HepG2 (cell line): ENCODE data around the gene FUT6. TPM values are rescaled to one million over a fixed set of nuclear protein-coding genes. Genes with fewer than 3 reads are reported as not detected.

Source experiments
- BCL6 ChIP-seq: IDR thresholded peaks from 2 replicates; pipeline ENCODE4 v1.6.1; 2016; ENCODE audit warnings: missing genetic modification reagents, missing compliant biosample characterization
- BRF2 ChIP-seq: sonication (generic); formaldehyde crosslinking; IDR thresholded peaks from 2 replicates; pipeline ENCODE4 v1.8.1; 2022; ENCODE audit warnings: mild to moderate bottlenecking, missing genetic modification reagents
- GFI1 ChIP-seq: sonication (generic); formaldehyde crosslinking; IDR thresholded peaks from 2 replicates; pipeline ENCODE4 v1.5.0; 2020; ENCODE audit warnings: missing genetic modification reagents, mild to moderate bottlenecking, borderline replicate concordance
- RFX3 ChIP-seq: IDR thresholded peaks from 2 replicates; pipeline ENCODE4 v1.6.1; 2016; ENCODE audit warnings: missing biosample characterization, missing genetic modification reagents
- SATB2 ChIP-seq: sonication (generic); formaldehyde crosslinking; IDR thresholded peaks from 2 replicates; pipeline ENCODE4 v1.5.0; 2020; ENCODE audit warnings: missing genetic modification reagents
- SIN3A ChIP-seq: IDR thresholded peaks from 2 replicates; pipeline ENCODE4 v1.6.1; 2011; ENCODE audit warnings: low read depth, mild to moderate bottlenecking, control low read depth, low read length, borderline replicate concordance
- SMAD1 ChIP-seq: sonication (generic); formaldehyde crosslinking; IDR thresholded peaks from 2 replicates; pipeline ENCODE4 v1.4.0; 2020; ENCODE audit warnings: missing genetic modification reagents, low read depth, mild to moderate bottlenecking, borderline replicate concordance
- TARDBP ChIP-seq: sonication (generic); formaldehyde crosslinking; IDR thresholded peaks from 2 replicates; pipeline ENCODE4 v1.8.0; 2022; ENCODE audit warnings: mild to moderate bottlenecking, missing genetic modification reagents
- TFDP1 ChIP-seq: IDR thresholded peaks from 2 replicates; pipeline ENCODE4 v1.6.1; 2016; ENCODE audit warnings: missing compliant biosample characterization, missing genetic modification reagents, borderline replicate concordance
- ZBTB10 ChIP-seq: sonication (generic); formaldehyde crosslinking; IDR thresholded peaks from 2 replicates; pipeline ENCODE4 v1.4.0; 2020; ENCODE audit warnings: missing genetic modification reagents, borderline replicate concordance
- ZBTB3 ChIP-seq: sonication (generic); formaldehyde crosslinking; IDR thresholded peaks from 2 replicates; pipeline ENCODE4 v1.4.0; 2020; ENCODE audit warnings: low read depth, mild to moderate bottlenecking, moderate library complexity, missing genetic modification reagents, borderline replicate concordance
- ZBTB7A ChIP-seq: sonication (generic); formaldehyde crosslinking; IDR thresholded peaks from 2 replicates; pipeline ENCODE4 v1.8.0; 2022; ENCODE audit warnings: mild to moderate bottlenecking, missing genetic modification reagents
- ZFP41 ChIP-seq: sonication (generic); formaldehyde crosslinking; IDR thresholded peaks from 2 replicates; pipeline ENCODE4 v1.4.0; 2020; ENCODE audit warnings: mild to moderate bottlenecking, missing genetic modification reagents, borderline replicate concordance
- ZNF143 ChIP-seq: sonication (generic); formaldehyde crosslinking; IDR thresholded peaks from 2 replicates; pipeline ENCODE4 v1.4.0; 2020; ENCODE audit warnings: missing genetic modification reagents
- ZNF350 ChIP-seq: sonication (generic); formaldehyde crosslinking; IDR thresholded peaks from 2 replicates; pipeline ENCODE4 v1.4.0; 2020; ENCODE audit warnings: mild to moderate bottlenecking, low read depth, missing genetic modification reagents, borderline replicate concordance
- ZNF460 ChIP-seq: sonication (generic); formaldehyde crosslinking; IDR thresholded peaks from 2 replicates; pipeline ENCODE4 v1.5.1; 2020; ENCODE audit warnings: missing genetic modification reagents, mild to moderate bottlenecking, borderline replicate concordance
- ZNF503 ChIP-seq: sonication (generic); formaldehyde crosslinking; IDR thresholded peaks from 2 replicates; pipeline ENCODE4 v1.4.0; 2020; ENCODE audit warnings: missing genetic modification reagents
- ZNF549 ChIP-seq: sonication (generic); formaldehyde crosslinking; IDR thresholded peaks from 2 replicates; pipeline ENCODE4 v1.5.0; 2020; ENCODE audit warnings: missing genetic modification reagents
- ZNF776 ChIP-seq: sonication (generic); formaldehyde crosslinking; IDR thresholded peaks from 2 replicates; pipeline ENCODE4 v1.4.0; 2020; ENCODE audit warnings: mild to moderate bottlenecking, missing genetic modification reagents
- polyA plus RNA-seq, 8 experiments: library from polyadenylated mRNA; depleted of rRNA in 3 of 8; stranded (reverse) in 7 of 8; unstranded in 1 of 8; fragments of >200 nt; fragmentation: Illumina TruSeq in 4 of 8; extraction: Trizol in 4 of 8; gene quantifications; 2 replicates each; pipeline versions ENCODE4 v1.2.1 to v1.2.3, GENCODE V29; 2011 to 2016; ENCODE audit warnings: low read depth in 4 of 8, missing spikeins in 1 of 8, mixed read lengths in 1 of 8; ENCODE audit not compliant: insufficient read depth in 1 of 8
- total RNA-seq, 5 experiments: library from RNA; depleted of rRNA; stranded (reverse); fragments of >200 nt; fragmentation: Illumina TruSeq; extraction: Trizol; gene quantifications; 2 replicates each; pipeline ENCODE4 v1.2.3, GENCODE V29; 2016; ENCODE audit warnings: low read depth in 1 of 5
- TF ChIP-seq, protein P1 (sequence below): sonication (generic); formaldehyde crosslinking; IDR thresholded peaks from 2 replicates; pipeline ENCODE4 v1.4.0; 2020; ENCODE audit warnings: missing genetic modification reagents, borderline replicate concordance

The FUT6 gene
- total and polyA plus RNA-seq, 2 of the 13 experiments (the other 11 are each of a cell fraction or from before 2014, with no cell fraction given), result 8.2 to 27.7 TPM

DNA sequence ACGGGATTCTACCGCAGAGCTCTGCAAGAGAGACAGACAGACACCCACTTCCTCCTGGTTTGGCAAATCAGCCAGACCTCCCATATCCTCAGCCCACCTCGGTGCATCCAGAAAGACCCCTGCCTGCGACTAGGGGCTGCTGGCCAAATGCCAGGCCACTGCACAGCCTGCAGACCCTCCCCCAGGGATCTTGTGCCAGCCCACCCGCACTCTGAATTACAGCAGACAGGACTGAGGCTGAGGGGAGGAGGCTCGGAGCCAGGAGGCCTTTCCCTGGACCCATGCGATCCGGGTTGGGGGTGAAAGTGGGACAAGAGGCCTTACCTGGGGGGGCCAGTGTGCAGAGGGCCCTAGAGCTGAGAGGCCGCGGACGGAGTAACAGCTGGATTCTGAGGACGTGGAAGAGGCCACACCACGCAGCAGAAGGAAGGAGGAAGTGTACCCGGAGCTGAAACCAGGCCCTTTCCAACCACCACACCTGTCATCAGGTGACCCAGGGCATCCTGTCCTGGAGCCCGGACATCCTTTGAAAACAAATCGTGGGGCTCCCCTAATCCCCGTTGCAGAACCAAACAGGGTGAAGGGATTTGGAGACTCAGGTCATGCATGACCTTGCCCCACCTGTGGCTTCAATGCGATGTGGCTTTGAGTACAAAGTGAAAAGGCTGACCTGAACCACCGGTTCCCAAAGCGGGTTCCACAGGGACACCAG is 993 bp downstream of the FUT6 start (continued):
- TF ChIP-seq ZNF776 (CRISPR knock-in tag), result no peak
- TF ChIP-seq ZNF460 (CRISPR knock-in tag), result no peak
- no peak; the same call in 1 of the 2 replicates for TF ChIP-seq TARDBP
- no peak for TF ChIP-seq GFI1 (CRISPR knock-in tag)
- TF ChIP-seq ZBTB7A (CRISPR knock-in tag), result peak; percentile 71; the same call in 1 of the 2 replicates
- no peak for TF ChIP-seq ZBTB10 (CRISPR knock-in tag)
- TF ChIP-seq BRF2 (CRISPR knock-in tag), result no peak
- no peak for TF ChIP-seq ZBTB3 (CRISPR knock-in tag)
- no peak for TF ChIP-seq ZNF143 (CRISPR knock-in tag)
- TF ChIP-seq RFX3, result no peak
- no peak for TF ChIP-seq ZNF503
- TF ChIP-seq ZNF350 (CRISPR knock-in tag), result no peak; the same call in 1 of the 2 replicates
- TF ChIP-seq ZNF549, result no peak
- TF ChIP-seq, protein P1, sequence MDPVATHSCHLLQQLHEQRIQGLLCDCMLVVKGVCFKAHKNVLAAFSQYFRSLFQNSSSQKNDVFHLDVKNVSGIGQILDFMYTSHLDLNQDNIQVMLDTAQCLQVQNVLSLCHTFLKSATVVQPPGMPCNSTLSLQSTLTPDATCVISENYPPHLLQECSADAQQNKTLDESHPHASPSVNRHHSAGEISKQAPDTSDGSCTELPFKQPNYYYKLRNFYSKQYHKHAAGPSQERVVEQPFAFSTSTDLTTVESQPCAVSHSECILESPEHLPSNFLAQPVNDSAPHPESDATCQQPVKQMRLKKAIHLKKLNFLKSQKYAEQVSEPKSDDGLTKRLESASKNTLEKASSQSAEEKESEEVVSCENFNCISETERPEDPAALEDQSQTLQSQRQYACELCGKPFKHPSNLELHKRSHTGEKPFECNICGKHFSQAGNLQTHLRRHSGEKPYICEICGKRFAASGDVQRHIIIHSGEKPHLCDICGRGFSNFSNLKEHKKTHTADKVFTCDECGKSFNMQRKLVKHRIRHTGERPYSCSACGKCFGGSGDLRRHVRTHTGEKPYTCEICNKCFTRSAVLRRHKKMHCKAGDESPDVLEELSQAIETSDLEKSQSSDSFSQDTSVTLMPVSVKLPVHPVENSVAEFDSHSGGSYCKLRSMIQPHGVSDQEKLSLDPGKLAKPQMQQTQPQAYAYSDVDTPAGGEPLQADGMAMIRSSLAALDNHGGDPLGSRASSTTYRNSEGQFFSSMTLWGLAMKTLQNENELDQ (CRISPR knock-in tag), result no peak
- TF ChIP-seq SATB2 (CRISPR knock-in tag), result no peak
- peak; percentile 16; the same call in 1 of the 2 replicates for TF ChIP-seq SIN3A
- no peak for TF ChIP-seq TFDP1 (CRISPR knock-in tag)
- no peak for TF ChIP-seq ZFP41
- TF ChIP-seq BCL6 (CRISPR knock-in tag), result no peak
- TF ChIP-seq SMAD1 (CRISPR knock-in tag), result 0 out of 2 replicates have a peak, but pooled peaks have one; percentile 55
